Left forelimb (tissue), 1 donor: ENCODE results near the gene GRAP2.
"Not testable (repeated sequence)": the region's sequence is repeated elsewhere in the genome, so short reads cannot be mapped to it uniquely, and the experiment has no call there.

ENCODE experiments used
- DNase-seq: peaks from one replicate; pipeline ENCODE4 v3.0.0-alpha.2; 2018; ENCODE audit warnings: low spot score

Gene GRAP2

GRCh38 chr22:39897841-39898240 lies 3.0 kb upstream of the GRAP2 start:
- DNase-seq: no peak

GRCh38 chr22:39898997-39899396 lies 1.9 kb upstream of the GRAP2 start:
- DNase-seq: no peak

- DNase-seq: no peak
Measured at GRCh38 chr22:39901565-39902146, 772 bp downstream of the GRAP2 start.

GRCh38 chr22:39904024-39904423 lies 3.1 kb downstream of the GRAP2 start:
- DNase-seq: not testable (repeated sequence)

GRCh38 chr22:39904862-39905261 lies 4.0 kb downstream of the GRAP2 start:
- DNase-seq: no peak

GRCh38 chr22:39905687-39906086 lies 4.8 kb downstream of the GRAP2 start:
- DNase-seq: no peak

- DNase-seq: no peak
Measured at GRCh38 chr22:39906207-39906606, 5.3 kb downstream of the GRAP2 start.

GRCh38 chr22:39907047-39907446 lies 6.2 kb downstream of the GRAP2 start:
- DNase-seq: no peak

GRCh38 chr22:39907605-39908097 lies 6.8 kb downstream of the GRAP2 start:
- DNase-seq: no peak

GRCh38 chr22:39908136-39908535 lies 7.3 kb downstream of the GRAP2 start:
- DNase-seq: no peak

GRCh38 chr22:39908737-39909136 lies 7.9 kb downstream of the GRAP2 start:
- no peak for DNase-seq

- no peak for DNase-seq
Measured at GRCh38 chr22:39910876-39911613, 10.2 kb downstream of the GRAP2 start.

- DNase-seq: no peak
Measured at GRCh38 chr22:39913321-39913720, 12.4 kb downstream of the GRAP2 start.

- DNase-seq: no peak
Measured at GRCh38 chr22:39913886-39914285, 13.0 kb downstream of the GRAP2 start.

GRCh38 chr22:39914584-39914983 lies 13.7 kb downstream of the GRAP2 start:
- no peak for DNase-seq

GRCh38 chr22:39915295-39915726 lies 14.4 kb downstream of the GRAP2 start:
- DNase-seq: no peak

GRCh38 chr22:39916496-39916895 lies 15.6 kb downstream of the GRAP2 start:
- DNase-seq: no peak

- no peak for DNase-seq
Measured at GRCh38 chr22:39917197-39917643, 16.3 kb downstream of the GRAP2 start.

- no peak for DNase-seq
Measured at GRCh38 chr22:39917776-39918495, 17.1 kb downstream of the GRAP2 start.

GRCh38 chr22:39920134-39920743 lies 19.4 kb downstream of the GRAP2 start:
- no peak for DNase-seq

GRCh38 chr22:39923696-39924095 lies 22.8 kb downstream of the GRAP2 start:
- DNase-seq: no peak

GRCh38 chr22:39924286-39924685 lies 23.4 kb downstream of the GRAP2 start:
- DNase-seq: no peak
